HepG2 (cell line): ENCODE results near the gene PCDHA13. TPM values are rescaled to one million over a fixed set of nuclear protein-coding genes. Genes with fewer than 3 reads are reported as not detected.

Source experiments
- ATAC-seq: fragments of 200-7000 bp; cut with Tn5 transposase; 3 replicates; pipeline ENCODE4 v1.9.1; 2020; ENCODE audit warnings: mild to moderate bottlenecking, moderate library complexity
- BruUV-seq: library from RNA; stranded (reverse); fragments of 400-500 nt; replicated peaks from 2 replicates; lab custom pipeline; 2021; lab: Mats Ljungman, UMichigan
- CTCF ChIA-PET: fragments of 300-600 bp; formaldehyde crosslinking; extraction: SDS; loops from one replicate; lab custom pipeline; 2021; ENCODE audit warnings: low total read pairs, inconsistent platforms, low intra/inter-chr PET ratio; lab: Yijun Ruan, JAX
- POLR2A ChIA-PET: fragments of 350-600 bp; sonication (Branson Sonifier 250); formaldehyde crosslinking; loops from one replicate; lab custom pipeline; 2020; ENCODE audit warnings: antibody characterized with exemption, inconsistent platforms; lab: Yijun Ruan, JAX
- DNase-seq: peaks from one replicate; pipeline ENCODE4 v3.0.0-alpha.2; 2015; ENCODE audit warnings: low spot score
- FAIRE-seq: peaks from 3 replicates; lab custom pipeline; 2011; peaks lifted over from hg19 to GRCh38; lab: Jason Lieb, UNC
- H2AFZ ChIP-seq: one replicate; pipeline ENCODE4 v1.6.1; 2011; ENCODE audit warnings: low read length, inconsistent platforms
- H3K27ac ChIP-seq: fragments of 300-600 bp; 3 replicates; pipeline ENCODE4 v1.8.0; 2011; ENCODE audit warnings: mixed run types, mild to moderate bottlenecking, mixed read lengths, low read length, inconsistent platforms; ENCODE audit not compliant: insufficient read depth; ENCODE audit errors: extremely low read length
- H3K27me3 ChIP-seq, 2 experiments: fragments of 200-600 bp in 1 of 2; 2 replicates in 1 of 2; 3 replicates in 1 of 2; pipeline versions ENCODE4 v1.6.0 to v1.8.0; 2011; ENCODE audit warnings: low read length in 2 of 2, mild to moderate bottlenecking in 2 of 2, moderate library complexity in 2 of 2, inconsistent platforms in 1 of 2; ENCODE audit not compliant: insufficient read depth in 2 of 2, control insufficient read depth in 1 of 2
- H3K36me3 ChIP-seq, 2 experiments: fragments of 200-600 bp in 1 of 2; replicated peaks in 1 of 2; 2 replicates in 1 of 2; 3 replicates in 1 of 2; pipeline versions ENCODE4 v1.5.1 to v1.8.0; 2011; ENCODE audit warnings: low read length in 2 of 2, inconsistent platforms in 1 of 2; ENCODE audit not compliant: insufficient read depth in 2 of 2, control insufficient read depth in 1 of 2
- H3K4me1 ChIP-seq: 2 replicates; pipeline ENCODE4 v1.5.1; 2012; ENCODE audit warnings: low read length, inconsistent platforms; ENCODE audit not compliant: insufficient read depth
- H3K4me2 ChIP-seq: 2 replicates; pipeline ENCODE4 v1.6.0; 2011; ENCODE audit warnings: low read depth, low read length, inconsistent platforms
- H3K4me3 ChIP-seq, 3 experiments: fragments of 200-600 bp in 1 of 3; sonication (generic), shearing (Covaris generic) in 1 of 3; replicated peaks in 1 of 3; 2 replicates each; pipeline ENCODE4 v1.5.1; 2011 to 2016; ENCODE audit warnings: low read length in 3 of 3, inconsistent platforms in 2 of 3, low read depth in 2 of 3, mild to moderate bottlenecking in 2 of 3, control low read depth in 1 of 3, mixed read lengths in 1 of 3; ENCODE audit not compliant: insufficient read depth in 1 of 3
- H3K79me2 ChIP-seq: one replicate; pipeline ENCODE4 v1.6.1; 2011; ENCODE audit warnings: low read length, inconsistent platforms; ENCODE audit not compliant: insufficient read depth
- H3K9ac ChIP-seq: 2 replicates; pipeline ENCODE4 v1.6.0; 2011; ENCODE audit warnings: mild to moderate bottlenecking, low read depth, low read length, inconsistent platforms; ENCODE audit not compliant: insufficient read depth
- H3K9me3 ChIP-seq: 2 replicates; pipeline ENCODE4 v1.5.1; 2012; ENCODE audit warnings: mild to moderate bottlenecking, low read length
- H4K20me1 ChIP-seq: 2 replicates; pipeline ENCODE4 v1.6.0; 2011; ENCODE audit warnings: inconsistent platforms, mild to moderate bottlenecking, low read length, moderate library complexity; ENCODE audit not compliant: insufficient read depth
- ARNT2 ChIP-seq: sonication (generic); formaldehyde crosslinking; IDR thresholded peaks from 2 replicates; pipeline ENCODE4 v1.8.0; 2022; ENCODE audit warnings: mild to moderate bottlenecking, low read depth, missing genetic modification reagents, moderate library complexity
- DPF2 ChIP-seq: sonication (generic); formaldehyde crosslinking; IDR thresholded peaks from 2 replicates; pipeline ENCODE4 v1.4.0; 2020; ENCODE audit warnings: mild to moderate bottlenecking, low read depth, missing genetic modification reagents, borderline replicate concordance
- HBP1 ChIP-seq: IDR thresholded peaks from 2 replicates; pipeline ENCODE4 v1.6.1; 2016; ENCODE audit warnings: low read depth, control low read depth
- KMT2A ChIP-seq: sonication (generic); formaldehyde crosslinking; IDR thresholded peaks from 2 replicates; pipeline ENCODE4 v1.4.0; 2020; ENCODE audit warnings: missing genetic modification reagents
- NR1H2 ChIP-seq: sonication (generic); formaldehyde crosslinking; IDR thresholded peaks from 2 replicates; pipeline ENCODE4 v1.8.1; 2022; ENCODE audit warnings: low read depth, missing genetic modification reagents, borderline replicate concordance
- RCOR2 ChIP-seq: IDR thresholded peaks from 2 replicates; pipeline ENCODE4 v1.6.1; 2016; ENCODE audit warnings: missing biosample characterization, missing genetic modification reagents
- RORA ChIP-seq: sonication (generic); formaldehyde crosslinking; IDR thresholded peaks from 2 replicates; pipeline ENCODE4 v1.5.0; 2020; ENCODE audit warnings: mild to moderate bottlenecking, missing genetic modification reagents, moderate library complexity
- SAFB2 ChIP-seq: sonication (generic); formaldehyde crosslinking; IDR thresholded peaks from 2 replicates; pipeline ENCODE4 v1.5.1; 2020; ENCODE audit warnings: missing genetic modification reagents, low read depth, mild to moderate bottlenecking, borderline replicate concordance
- TAF15 ChIP-seq: fragments of 200-400 bp; formaldehyde crosslinking; IDR thresholded peaks from one replicate; pipeline ENCODE4 v1.6.1; 2018; ENCODE audit warnings: mild to moderate bottlenecking, low read depth, low read length; ENCODE audit not compliant: poor library complexity, severe bottlenecking
- YEATS2 ChIP-seq: sonication (generic); formaldehyde crosslinking; IDR thresholded peaks from 2 replicates; pipeline ENCODE4 v1.4.0; 2020; ENCODE audit warnings: missing genetic modification reagents, borderline replicate concordance
- ZBTB42 ChIP-seq: sonication (generic); formaldehyde crosslinking; IDR thresholded peaks from 2 replicates; pipeline ENCODE4 v1.5.0; 2020; ENCODE audit warnings: mild to moderate bottlenecking, missing genetic modification reagents
- ZNF12 ChIP-seq: sonication (generic); formaldehyde crosslinking; IDR thresholded peaks from 2 replicates; pipeline ENCODE4 v1.5.0; 2020; ENCODE audit warnings: missing genetic modification reagents
- ZNF138 ChIP-seq: sonication (generic); formaldehyde crosslinking; IDR thresholded peaks from 2 replicates; pipeline ENCODE4 v1.5.0; 2020; ENCODE audit warnings: mild to moderate bottlenecking, low read depth, missing genetic modification reagents
- ZNF20 ChIP-seq: sonication (generic); formaldehyde crosslinking; IDR thresholded peaks from 2 replicates; pipeline ENCODE4 v1.4.0; 2020; ENCODE audit warnings: mild to moderate bottlenecking, moderate library complexity, missing genetic modification reagents
- ZNF574 ChIP-seq: sonication (generic); formaldehyde crosslinking; IDR thresholded peaks from 2 replicates; pipeline ENCODE4 v1.4.0; 2020; ENCODE audit warnings: missing genetic modification reagents
- ZNF678 ChIP-seq: sonication (generic); formaldehyde crosslinking; IDR thresholded peaks from 2 replicates; pipeline ENCODE4 v1.4.0; 2020; ENCODE audit warnings: mild to moderate bottlenecking, missing genetic modification reagents
- WGBS: methylation state at CpG from one replicate; pipeline ENCODE4 v1.1.6; 2017; ENCODE audit warnings: low lambda C conversion rate; 5-methylcytosine and 5-hydroxymethylcytosine counted together
- in situ Hi-C: cut with HindIII; loops from 2 replicates; pipeline ENCODE4 v1.10.0; 2017; ENCODE audit warnings: low pct_unique_long_range_greater_than_20kb; ENCODE audit not compliant: extremely low pct_ligation_motif_present
- intact Hi-C: fragments of 100-400 bp; cut with micrococcal nuclease; formaldehyde crosslinking; loops from one replicate; pipeline ENCODE4 v1.10.0; 2022; ENCODE audit not compliant: unreplicated experiment
- polyA plus RNA-seq, 8 experiments: library from polyadenylated mRNA; depleted of rRNA in 3 of 8; stranded (reverse) in 7 of 8; unstranded in 1 of 8; fragments of >200 nt; fragmentation: Illumina TruSeq in 4 of 8; extraction: Trizol in 4 of 8; gene quantifications; 2 replicates each; pipeline versions ENCODE4 v1.2.1 to v1.2.3, GENCODE V29; 2011 to 2016; ENCODE audit warnings: low read depth in 4 of 8, missing spikeins in 1 of 8, mixed read lengths in 1 of 8; ENCODE audit not compliant: insufficient read depth in 1 of 8
- total RNA-seq, 5 experiments: library from RNA; depleted of rRNA; stranded (reverse); fragments of >200 nt; fragmentation: Illumina TruSeq; extraction: Trizol; gene quantifications; 2 replicates each; pipeline ENCODE4 v1.2.3, GENCODE V29; 2016; ENCODE audit warnings: low read depth in 1 of 5
- TF ChIP-seq, protein P1 (sequence below): IDR thresholded peaks from 2 replicates; pipeline ENCODE4 v1.6.1; 2012; ENCODE audit warnings: inconsistent platforms

The PCDHA13 gene
- total and polyA plus RNA-seq, 2 of the 13 experiments (the other 11 are each of a cell fraction or from before 2014, with no cell fraction given), result 0.03 to 0.04 TPM

GRCh38 chr5:140835622-140836510 lies 46.1 kb upstream of the PCDHA13 start:
- Histone ChIP-seq H2AFZ (no peak overlapping the region), H3K9ac (no peak overlapping the region), H3K27ac (no peak overlapping the region), H3K27me3 (no peaks in the 10 kb centered on the region), H3K4me3 (no peak overlapping the region), H4K20me1 (no peaks in the 10 kb centered on the region), H3K79me2 (no peaks in the 10 kb centered on the region), H3K4me1 (no peaks in the 10 kb centered on the region), H3K9me3 (no peaks in the 10 kb centered on the region), H3K4me2 (no peak overlapping the region), H3K36me3 (no peaks in the 10 kb centered on the region)
- intact Hi-C loops, result no loop called here
- no peak for FAIRE-seq
- in situ Hi-C loops, result no loop called here
- no peak for DNase-seq
- TF ChIP-seq RORA (CRISPR knock-in tag) (no peak), YEATS2 (CRISPR knock-in tag) (no peak), ZBTB42 (CRISPR knock-in tag) (no peak), ARNT2 (no peak), NR1H2 (CRISPR knock-in tag) (no peak), ZNF574 (CRISPR knock-in tag) (no peak), TAF15 (no peak), SAFB2 (CRISPR knock-in tag) (no peak), ZNF678 (CRISPR knock-in tag) (no peak), ZNF12 (CRISPR knock-in tag) (no peak), DPF2 (CRISPR knock-in tag) (no peak), HBP1 (CRISPR knock-in tag) (no peak), ZNF20 (CRISPR knock-in tag) (no peak), RCOR2 (no peak), KMT2A (CRISPR knock-in tag) (no peak), ZNF138 (CRISPR knock-in tag) (no peak)
- TF ChIP-seq, protein P1, sequence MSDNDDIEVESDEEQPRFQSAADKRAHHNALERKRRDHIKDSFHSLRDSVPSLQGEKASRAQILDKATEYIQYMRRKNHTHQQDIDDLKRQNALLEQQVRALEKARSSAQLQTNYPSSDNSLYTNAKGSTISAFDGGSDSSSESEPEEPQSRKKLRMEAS, result no peak
- ChIA-PET POLR2A (no interaction called here), CTCF (no interaction called here)
- no peak for ATAC-seq
- WGBS, result 90% methylated on average over 83 of the region's 103 CpGs
- no TSS peak for BruUV-seq
